DOHH2 (cell line): ENCODE data around the gene E2F2.

Experiments
- EZH2phosphoT487 ChIP-seq: fragments of 200-600 bp; sonication (generic); IDR thresholded peaks from 2 replicates; pipeline ENCODE4 v1.6.1; 2017; ENCODE audit warnings: borderline replicate concordance, mild to moderate bottlenecking, antibody characterized with exemption, low read length, moderate library complexity, mixed read lengths
- TF ChIP-seq, protein P1 (sequence below): fragments of 200-600 bp; sonication (generic); IDR thresholded peaks from one replicate; pipeline ENCODE4 v1.5.1; 2014; ENCODE audit warnings: antibody characterized with exemption, mild to moderate bottlenecking, low read depth, low read length; ENCODE audit not compliant: poor library complexity, severe bottlenecking

DNA sequence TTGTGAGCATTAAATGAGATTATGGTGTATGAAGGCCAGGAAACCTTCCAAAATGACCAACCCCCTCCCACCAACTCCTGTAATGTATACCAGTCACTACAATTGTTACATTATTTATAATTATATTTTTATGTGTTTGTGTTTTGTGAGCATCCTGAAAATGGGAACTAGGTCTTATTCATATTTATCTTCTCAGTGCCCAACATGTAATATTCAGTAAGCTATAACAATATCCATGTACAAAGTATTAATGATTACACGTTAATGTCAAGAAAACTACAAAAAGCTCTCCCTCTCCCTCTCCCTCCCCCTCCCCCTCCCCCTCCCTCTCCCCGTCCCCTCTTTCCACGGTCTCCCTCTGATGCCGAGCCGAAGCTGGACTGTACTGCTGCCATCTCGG is 28.1 kb downstream of the E2F2 start:
- TF ChIP-seq, protein P1, sequence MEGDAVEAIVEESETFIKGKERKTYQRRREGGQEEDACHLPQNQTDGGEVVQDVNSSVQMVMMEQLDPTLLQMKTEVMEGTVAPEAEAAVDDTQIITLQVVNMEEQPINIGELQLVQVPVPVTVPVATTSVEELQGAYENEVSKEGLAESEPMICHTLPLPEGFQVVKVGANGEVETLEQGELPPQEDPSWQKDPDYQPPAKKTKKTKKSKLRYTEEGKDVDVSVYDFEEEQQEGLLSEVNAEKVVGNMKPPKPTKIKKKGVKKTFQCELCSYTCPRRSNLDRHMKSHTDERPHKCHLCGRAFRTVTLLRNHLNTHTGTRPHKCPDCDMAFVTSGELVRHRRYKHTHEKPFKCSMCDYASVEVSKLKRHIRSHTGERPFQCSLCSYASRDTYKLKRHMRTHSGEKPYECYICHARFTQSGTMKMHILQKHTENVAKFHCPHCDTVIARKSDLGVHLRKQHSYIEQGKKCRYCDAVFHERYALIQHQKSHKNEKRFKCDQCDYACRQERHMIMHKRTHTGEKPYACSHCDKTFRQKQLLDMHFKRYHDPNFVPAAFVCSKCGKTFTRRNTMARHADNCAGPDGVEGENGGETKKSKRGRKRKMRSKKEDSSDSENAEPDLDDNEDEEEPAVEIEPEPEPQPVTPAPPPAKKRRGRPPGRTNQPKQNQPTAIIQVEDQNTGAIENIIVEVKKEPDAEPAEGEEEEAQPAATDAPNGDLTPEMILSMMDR, result no peak
- TF ChIP-seq EZH2phosphoT487, result no peak
